A549 (cell line): Measurements from ENCODE around the gene EPN3.

Source experiments
- CEBPB ChIP-seq, 2 experiments: fragments of >200 bp in 1 of 2; sonication (Bioruptor Twin) in 1 of 2; formaldehyde crosslinking in 1 of 2; IDR thresholded peaks; 2 replicates each; pipeline ENCODE4 v1.6.1; 2012 to 2016
- CHD4 ChIP-seq: fragments of 200-600 bp; sonication (generic); IDR thresholded peaks from 2 replicates; pipeline ENCODE4 v1.6.1; 2016; ENCODE audit warnings: antibody characterized with exemption, mild to moderate bottlenecking, borderline replicate concordance
- HDAC2 ChIP-seq: fragments of 200-600 bp; sonication (generic); IDR thresholded peaks from 2 replicates; pipeline ENCODE4 v1.6.1; 2016
- JUNB ChIP-seq: fragments of >200 bp; sonication (Bioruptor Twin); formaldehyde crosslinking; IDR thresholded peaks from 2 replicates; pipeline ENCODE4 v1.6.1; 2016
- MYC ChIP-seq: IDR thresholded peaks from 2 replicates; pipeline ENCODE4 v1.6.1; 2012; ENCODE audit warnings: mild to moderate bottlenecking, inconsistent platforms, low read length, improper control_type of control experiment, borderline replicate concordance
- NFE2L2 ChIP-seq: fragments of 150-350 bp; conservative IDR thresholded peaks from 2 replicates; pipeline ENCODE4 v1.6.1; 2014; ENCODE audit warnings: low read length
- PHF8 ChIP-seq: fragments of 200-600 bp; sonication (generic); IDR thresholded peaks from 2 replicates; pipeline ENCODE4 v1.6.1; 2016; ENCODE audit warnings: low read depth, mild to moderate bottlenecking, antibody characterized with exemption, moderate library complexity, borderline replicate concordance
- POLR2A ChIP-seq: IDR thresholded peaks from 2 replicates; pipeline ENCODE4 v1.6.1; 2012; ENCODE audit warnings: mild to moderate bottlenecking, low read length
- POLR2AphosphoS2 ChIP-seq: conservative IDR thresholded peaks from 2 replicates; pipeline ENCODE4 v1.6.1; 2012; ENCODE audit warnings: low read length, improper control_type of control experiment, inconsistent platforms
- RFX5 ChIP-seq: fragments of 450-650 bp; IDR thresholded peaks from 2 replicates; pipeline ENCODE4 v1.7.1; 2014; ENCODE audit warnings: antibody characterized with exemption, mild to moderate bottlenecking, moderate library complexity
- TF ChIP-seq, protein P1 (sequence below): fragments of >200 bp; sonication (Bioruptor Twin); formaldehyde crosslinking; IDR thresholded peaks from 3 replicates; pipeline ENCODE4 v1.5.1; 2016
- TF ChIP-seq, protein P2 (sequence below): fragments of 200-600 bp; sonication (generic); IDR thresholded peaks from 2 replicates; pipeline ENCODE4 v1.6.1; 2016; ENCODE audit warnings: antibody characterized with exemption, mild to moderate bottlenecking, moderate library complexity
- TF ChIP-seq, protein P3 (sequence below): fragments of 450-650 bp; IDR thresholded peaks from 2 replicates; pipeline ENCODE4 v1.6.1; 2014; ENCODE audit warnings: antibody characterized with exemption

DNA sequence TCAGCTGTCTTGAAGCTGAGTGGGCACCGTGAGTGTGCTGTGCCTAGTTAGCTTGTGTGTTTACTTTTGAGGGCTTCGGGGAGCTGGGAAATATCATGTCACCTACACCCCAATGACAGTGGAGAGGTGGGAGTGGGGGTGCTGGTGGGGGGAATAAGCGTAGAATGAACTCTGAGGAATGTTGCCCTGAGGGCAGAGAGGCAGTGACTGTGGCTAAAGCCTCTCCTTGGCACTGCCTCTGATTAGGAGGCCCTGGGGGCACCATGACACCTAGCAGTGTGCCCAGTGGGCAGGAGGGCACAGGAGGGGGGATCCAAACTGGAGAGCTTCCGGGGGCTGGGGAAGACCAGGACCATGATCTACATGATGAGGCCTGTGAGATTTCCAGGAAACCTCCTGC lies 52.8 kb downstream of the EPN3 start:
- TF ChIP-seq PHF8 (no peak), HDAC2 (no peak), JUNB (no peak), RFX5 (no peak), NFE2L2 (no peak), CHD4 (no peak), POLR2A (no peak), CEBPB (IDR thresholded peaks at IDR 0.05) (no peak), POLR2AphosphoS2 (no peak), MYC (no peak)
- TF ChIP-seq, protein P1, sequence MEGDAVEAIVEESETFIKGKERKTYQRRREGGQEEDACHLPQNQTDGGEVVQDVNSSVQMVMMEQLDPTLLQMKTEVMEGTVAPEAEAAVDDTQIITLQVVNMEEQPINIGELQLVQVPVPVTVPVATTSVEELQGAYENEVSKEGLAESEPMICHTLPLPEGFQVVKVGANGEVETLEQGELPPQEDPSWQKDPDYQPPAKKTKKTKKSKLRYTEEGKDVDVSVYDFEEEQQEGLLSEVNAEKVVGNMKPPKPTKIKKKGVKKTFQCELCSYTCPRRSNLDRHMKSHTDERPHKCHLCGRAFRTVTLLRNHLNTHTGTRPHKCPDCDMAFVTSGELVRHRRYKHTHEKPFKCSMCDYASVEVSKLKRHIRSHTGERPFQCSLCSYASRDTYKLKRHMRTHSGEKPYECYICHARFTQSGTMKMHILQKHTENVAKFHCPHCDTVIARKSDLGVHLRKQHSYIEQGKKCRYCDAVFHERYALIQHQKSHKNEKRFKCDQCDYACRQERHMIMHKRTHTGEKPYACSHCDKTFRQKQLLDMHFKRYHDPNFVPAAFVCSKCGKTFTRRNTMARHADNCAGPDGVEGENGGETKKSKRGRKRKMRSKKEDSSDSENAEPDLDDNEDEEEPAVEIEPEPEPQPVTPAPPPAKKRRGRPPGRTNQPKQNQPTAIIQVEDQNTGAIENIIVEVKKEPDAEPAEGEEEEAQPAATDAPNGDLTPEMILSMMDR = no peak
- TF ChIP-seq, protein P2, sequence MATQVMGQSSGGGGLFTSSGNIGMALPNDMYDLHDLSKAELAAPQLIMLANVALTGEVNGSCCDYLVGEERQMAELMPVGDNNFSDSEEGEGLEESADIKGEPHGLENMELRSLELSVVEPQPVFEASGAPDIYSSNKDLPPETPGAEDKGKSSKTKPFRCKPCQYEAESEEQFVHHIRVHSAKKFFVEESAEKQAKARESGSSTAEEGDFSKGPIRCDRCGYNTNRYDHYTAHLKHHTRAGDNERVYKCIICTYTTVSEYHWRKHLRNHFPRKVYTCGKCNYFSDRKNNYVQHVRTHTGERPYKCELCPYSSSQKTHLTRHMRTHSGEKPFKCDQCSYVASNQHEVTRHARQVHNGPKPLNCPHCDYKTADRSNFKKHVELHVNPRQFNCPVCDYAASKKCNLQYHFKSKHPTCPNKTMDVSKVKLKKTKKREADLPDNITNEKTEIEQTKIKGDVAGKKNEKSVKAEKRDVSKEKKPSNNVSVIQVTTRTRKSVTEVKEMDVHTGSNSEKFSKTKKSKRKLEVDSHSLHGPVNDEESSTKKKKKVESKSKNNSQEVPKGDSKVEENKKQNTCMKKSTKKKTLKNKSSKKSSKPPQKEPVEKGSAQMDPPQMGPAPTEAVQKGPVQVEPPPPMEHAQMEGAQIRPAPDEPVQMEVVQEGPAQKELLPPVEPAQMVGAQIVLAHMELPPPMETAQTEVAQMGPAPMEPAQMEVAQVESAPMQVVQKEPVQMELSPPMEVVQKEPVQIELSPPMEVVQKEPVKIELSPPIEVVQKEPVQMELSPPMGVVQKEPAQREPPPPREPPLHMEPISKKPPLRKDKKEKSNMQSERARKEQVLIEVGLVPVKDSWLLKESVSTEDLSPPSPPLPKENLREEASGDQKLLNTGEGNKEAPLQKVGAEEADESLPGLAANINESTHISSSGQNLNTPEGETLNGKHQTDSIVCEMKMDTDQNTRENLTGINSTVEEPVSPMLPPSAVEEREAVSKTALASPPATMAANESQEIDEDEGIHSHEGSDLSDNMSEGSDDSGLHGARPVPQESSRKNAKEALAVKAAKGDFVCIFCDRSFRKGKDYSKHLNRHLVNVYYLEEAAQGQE = no peak
- TF ChIP-seq, protein P3, sequence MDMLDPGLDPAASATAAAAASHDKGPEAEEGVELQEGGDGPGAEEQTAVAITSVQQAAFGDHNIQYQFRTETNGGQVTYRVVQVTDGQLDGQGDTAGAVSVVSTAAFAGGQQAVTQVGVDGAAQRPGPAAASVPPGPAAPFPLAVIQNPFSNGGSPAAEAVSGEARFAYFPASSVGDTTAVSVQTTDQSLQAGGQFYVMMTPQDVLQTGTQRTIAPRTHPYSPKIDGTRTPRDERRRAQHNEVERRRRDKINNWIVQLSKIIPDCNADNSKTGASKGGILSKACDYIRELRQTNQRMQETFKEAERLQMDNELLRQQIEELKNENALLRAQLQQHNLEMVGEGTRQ = no peak
